ENCODE data around the gene KRAS.

DNA sequence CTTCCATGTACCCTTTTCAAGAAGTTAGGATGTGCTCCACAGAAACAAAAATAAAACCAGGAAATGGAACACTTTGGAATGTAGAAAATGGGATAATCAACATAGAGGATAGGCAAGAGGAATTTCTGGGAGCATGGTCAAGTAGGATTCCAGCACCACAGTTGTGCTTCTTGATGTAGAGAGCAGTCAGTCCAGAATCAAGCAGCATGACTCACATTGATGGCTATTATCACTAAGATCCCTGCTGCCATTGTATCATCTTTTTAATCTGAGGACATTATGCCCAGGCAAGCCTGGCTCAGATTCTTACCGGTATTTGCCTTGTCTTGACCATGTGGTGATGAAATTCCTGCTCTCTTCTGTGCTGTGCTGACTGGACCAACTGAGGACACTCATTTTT is 50.0 kb downstream of the KRAS start:
- TF ChIP-seq, protein P1, sequence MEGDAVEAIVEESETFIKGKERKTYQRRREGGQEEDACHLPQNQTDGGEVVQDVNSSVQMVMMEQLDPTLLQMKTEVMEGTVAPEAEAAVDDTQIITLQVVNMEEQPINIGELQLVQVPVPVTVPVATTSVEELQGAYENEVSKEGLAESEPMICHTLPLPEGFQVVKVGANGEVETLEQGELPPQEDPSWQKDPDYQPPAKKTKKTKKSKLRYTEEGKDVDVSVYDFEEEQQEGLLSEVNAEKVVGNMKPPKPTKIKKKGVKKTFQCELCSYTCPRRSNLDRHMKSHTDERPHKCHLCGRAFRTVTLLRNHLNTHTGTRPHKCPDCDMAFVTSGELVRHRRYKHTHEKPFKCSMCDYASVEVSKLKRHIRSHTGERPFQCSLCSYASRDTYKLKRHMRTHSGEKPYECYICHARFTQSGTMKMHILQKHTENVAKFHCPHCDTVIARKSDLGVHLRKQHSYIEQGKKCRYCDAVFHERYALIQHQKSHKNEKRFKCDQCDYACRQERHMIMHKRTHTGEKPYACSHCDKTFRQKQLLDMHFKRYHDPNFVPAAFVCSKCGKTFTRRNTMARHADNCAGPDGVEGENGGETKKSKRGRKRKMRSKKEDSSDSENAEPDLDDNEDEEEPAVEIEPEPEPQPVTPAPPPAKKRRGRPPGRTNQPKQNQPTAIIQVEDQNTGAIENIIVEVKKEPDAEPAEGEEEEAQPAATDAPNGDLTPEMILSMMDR (IDR thresholded peaks at IDR 0.05): no peak
- no peak for TF ChIP-seq ZFX (IDR thresholded peaks at IDR 0.05; ENCODE audit: borderline replicate concordance)
